ENCODE results near the gene IL20. TPM values are rescaled to one million over a fixed set of nuclear protein-coding genes. Genes with fewer than 3 reads are reported as not detected.

The IL20 gene
- polyA plus RNA-seq, 1 donor (not counting 4 experiments of a cell fraction or from before 2014, with no cell fraction given): 4.7 TPM

- no peaks in the 10 kb centered on the region for H3K36me3 ChIP-seq (ENCODE audit: control insufficient read depth in 2 of 2, extremely low read depth in 1 of 2, insufficient read depth in 2 of 2, low read length in 2 of 2)
- H3K9me3 ChIP-seq (ENCODE audit: control insufficient read depth, low read depth, low read length): peaks cover 1% of the 10 kb centered on the region
- H3K27me3 ChIP-seq (ENCODE audit: control insufficient read depth, extremely low read depth, insufficient read depth, low read length): no peaks in the 10 kb centered on the region
- H3K9me1 ChIP-seq (ENCODE audit: control insufficient read depth, extremely low read depth, insufficient read depth, low read length): no peaks in the 10 kb centered on the region
- no peaks in the 10 kb centered on the region for H3K79me2 ChIP-seq (ENCODE audit: control insufficient read depth, insufficient read depth, low read length)
- no peak overlapping the region for H3K4me3 ChIP-seq (ENCODE audit: control insufficient read depth in 2 of 3, extremely low read depth in 1 of 3, insufficient read depth in 2 of 3, low read depth in 1 of 3, low read length in 3 of 3)
- H3K4me1 ChIP-seq (ENCODE audit: control insufficient read depth, extremely low read depth, insufficient read depth, low read length): peaks cover 27% of the 10 kb centered on the region
- no peak overlapping the region for H3K27ac ChIP-seq (ENCODE audit: control insufficient read depth, insufficient read depth, low read length)
- DNase-seq (ENCODE audit: low read depth, low spot score) (no peak), FAIRE-seq (no peak)
- dilution Hi-C loops (cut with MboI; ENCODE audit: extremely low pct_ligation_motif_present, low sequenced_read_pairs): no loop called here
- H3K9ac ChIP-seq (ENCODE audit: control insufficient read depth, extremely low read depth, insufficient read depth, low read length): no peak overlapping the region
- H3K4me2 ChIP-seq (ENCODE audit: control insufficient read depth, extremely low read depth, insufficient read depth, low read depth, low read length): no peak overlapping the region
- H4K20me1 ChIP-seq (ENCODE audit: control insufficient read depth, extremely low read depth, insufficient read depth, low read length): no peaks in the 10 kb centered on the region
- no peak for TF ChIP-seq CTCF (optimal IDR thresholded peaks at IDR 0.05 in 1 of 3, IDR thresholded peaks at IDR 0.05 in 1 of 3, conservative IDR thresholded peaks at IDR 0.05 in 1 of 3; ENCODE audit: extremely low read depth in 1 of 3, insufficient read depth in 2 of 3, low read length in 3 of 3)
- TF ChIP-seq EZH2 (IDR thresholded peaks at IDR 0.05; ENCODE audit: low read length): no peak
- no peak overlapping the region for H2AFZ ChIP-seq (ENCODE audit: control insufficient read depth, low read length)
These were observed 17.7 kb downstream of the IL20 start for GRCh38 chr1:206883160-206883559.

GRCh38 chr1:206883876-206884275, 18.5 kb downstream of the IL20 start:
- Histone ChIP-seq H3K27ac (ENCODE audit: control insufficient read depth, insufficient read depth, low read length) (no peak overlapping the region), H3K79me2 (ENCODE audit: control insufficient read depth, insufficient read depth, low read length) (no peaks in the 10 kb centered on the region), H3K9ac (ENCODE audit: control insufficient read depth, extremely low read depth, insufficient read depth, low read length) (no peak overlapping the region), H3K9me3 (ENCODE audit: control insufficient read depth, low read depth, low read length) (no peaks in the 10 kb centered on the region), H3K9me1 (ENCODE audit: control insufficient read depth, extremely low read depth, insufficient read depth, low read length) (no peaks in the 10 kb centered on the region), H3K27me3 (ENCODE audit: control insufficient read depth, extremely low read depth, insufficient read depth, low read length) (no peaks in the 10 kb centered on the region), H4K20me1 (ENCODE audit: control insufficient read depth, extremely low read depth, insufficient read depth, low read length) (no peaks in the 10 kb centered on the region), H3K4me2 (ENCODE audit: control insufficient read depth, extremely low read depth, insufficient read depth, low read depth, low read length) (no peak overlapping the region), H2AFZ (ENCODE audit: control insufficient read depth, low read length) (no peak overlapping the region), H3K36me3 (ENCODE audit: control insufficient read depth in 2 of 2, extremely low read depth in 1 of 2, insufficient read depth in 2 of 2, low read length in 2 of 2) (no peaks in the 10 kb centered on the region), H3K4me1 (ENCODE audit: control insufficient read depth, extremely low read depth, insufficient read depth, low read length) (peaks cover 29% of the 10 kb centered on the region), H3K4me3 (ENCODE audit: control insufficient read depth in 2 of 3, extremely low read depth in 1 of 3, insufficient read depth in 2 of 3, low read depth in 1 of 3, low read length in 3 of 3) (no peak overlapping the region)
- no peak for TF ChIP-seq CTCF (optimal IDR thresholded peaks at IDR 0.05 in 1 of 3, IDR thresholded peaks at IDR 0.05 in 1 of 3, conservative IDR thresholded peaks at IDR 0.05 in 1 of 3; ENCODE audit: extremely low read depth in 1 of 3, insufficient read depth in 2 of 3, low read length in 3 of 3)
- TF ChIP-seq EZH2 (IDR thresholded peaks at IDR 0.05; ENCODE audit: low read length): no peak
- dilution Hi-C loops (cut with MboI; ENCODE audit: extremely low pct_ligation_motif_present, low sequenced_read_pairs): no loop called here
- FAIRE-seq (no peak), DNase-seq (ENCODE audit: low read depth, low spot score) (no peak)

Measured in keratinocyte (primary cell).